Gastrocnemius medialis (tissue), 4 donors: ENCODE data around the gene PTCD1. TPM values are rescaled to one million over a fixed set of nuclear protein-coding genes. Genes with fewer than 3 reads are reported as not detected.
A peak's percentile ranks its signal among the peaks of the same experiment; 100 is the strongest.

Experiments used
- ATAC-seq, 2 donors: fragments of 150-250 bp; one replicate each; pipeline ENCODE4 v1.9.1; 2016
- DNase-seq, 2 donors: peaks; one replicate each; pipeline ENCODE4 v3.0.0-alpha.2; 2019
- H3K27ac ChIP-seq, 4 donors: fragments of 200-600 bp; sonication (generic); 1 replicate in 1 of 4; 2 replicates in 3 of 4; pipeline ENCODE4 v1.5.1; 2016 to 2018; ENCODE audit warnings: mild to moderate bottlenecking in 2 of 4, moderate library complexity in 1 of 4
- H3K27me3 ChIP-seq, 3 donors: fragments of 200-600 bp; sonication (generic) in 2 of 3; 1 replicate in 1 of 3; 2 replicates in 2 of 3; pipeline versions ENCODE4 v1.5.1 to v1.6.0; 2016 to 2019; ENCODE audit warnings: mild to moderate bottlenecking in 1 of 3, moderate library complexity in 1 of 3
- H3K36me3 ChIP-seq, 2 donors: fragments of 200-600 bp; sonication (generic) in 1 of 2; one replicate each; pipeline ENCODE4 v1.5.1; 2017 to 2018
- H3K4me1 ChIP-seq, 2 donors: fragments of 200-600 bp; sonication (generic) in 1 of 2; one replicate each; pipeline ENCODE4 v1.5.1; 2016 to 2017; ENCODE audit warnings: mild to moderate bottlenecking in 2 of 2
- H3K4me3 ChIP-seq, 4 donors: fragments of 200-600 bp; sonication (generic) in 3 of 4; 1 replicate in 1 of 4; 2 replicates in 3 of 4; pipeline ENCODE4 v1.5.1; 2016 to 2019; ENCODE audit warnings: mild to moderate bottlenecking in 2 of 4
- H3K9me3 ChIP-seq, 3 donors: fragments of 200-600 bp; sonication (generic) in 2 of 3; 1 replicate in 1 of 3; 2 replicates in 2 of 3; pipeline ENCODE4 v1.5.1; 2016 to 2019
- POLR2A ChIP-seq, 2 donors: fragments of 450-650 bp; IDR thresholded peaks; one replicate each; pipeline ENCODE4 v1.6.1; 2017; ENCODE audit warnings: antibody characterized with exemption in 2 of 2, mild to moderate bottlenecking in 2 of 2, moderate library complexity in 2 of 2
- in situ Hi-C, 4 donors: fragments of 200-750 bp; cut with MboI; loops; one replicate each; pipeline versions ENCODE4 v1.15.0 to v1.8.0; 2017; ENCODE audit warnings: low sequenced_read_pairs in 4 of 4
- intact Hi-C: fragments of 100-400 bp; cut with DNase I; formaldehyde crosslinking; loops from one replicate; pipeline ENCODE4 v1.15.1; 2023; ENCODE audit warnings: low total_unique reads
- total RNA-seq, 4 donors: library from RNA; depleted of rRNA; stranded (reverse); fragments of >200 nt; gene quantifications; one replicate each; pipeline versions ENCODE4 v1.1.0 to v1.2.3, GENCODE V29; 2016
- TF ChIP-seq, protein P1 (sequence below), 5 experiments: fragments of 450-650 bp in 3 of 5; fragments of 200-600 bp in 2 of 5; sonication (generic) in 2 of 5; IDR thresholded peaks in 4 of 5; conservative IDR thresholded peaks in 1 of 5; 1 replicate in 4 of 5; 2 replicates in 1 of 5; pipeline ENCODE4 v1.5.1; 2016 to 2019; ENCODE audit warnings: antibody characterized with exemption in 5 of 5, mild to moderate bottlenecking in 3 of 5, moderate library complexity in 3 of 5

Gene PTCD1, protein sequence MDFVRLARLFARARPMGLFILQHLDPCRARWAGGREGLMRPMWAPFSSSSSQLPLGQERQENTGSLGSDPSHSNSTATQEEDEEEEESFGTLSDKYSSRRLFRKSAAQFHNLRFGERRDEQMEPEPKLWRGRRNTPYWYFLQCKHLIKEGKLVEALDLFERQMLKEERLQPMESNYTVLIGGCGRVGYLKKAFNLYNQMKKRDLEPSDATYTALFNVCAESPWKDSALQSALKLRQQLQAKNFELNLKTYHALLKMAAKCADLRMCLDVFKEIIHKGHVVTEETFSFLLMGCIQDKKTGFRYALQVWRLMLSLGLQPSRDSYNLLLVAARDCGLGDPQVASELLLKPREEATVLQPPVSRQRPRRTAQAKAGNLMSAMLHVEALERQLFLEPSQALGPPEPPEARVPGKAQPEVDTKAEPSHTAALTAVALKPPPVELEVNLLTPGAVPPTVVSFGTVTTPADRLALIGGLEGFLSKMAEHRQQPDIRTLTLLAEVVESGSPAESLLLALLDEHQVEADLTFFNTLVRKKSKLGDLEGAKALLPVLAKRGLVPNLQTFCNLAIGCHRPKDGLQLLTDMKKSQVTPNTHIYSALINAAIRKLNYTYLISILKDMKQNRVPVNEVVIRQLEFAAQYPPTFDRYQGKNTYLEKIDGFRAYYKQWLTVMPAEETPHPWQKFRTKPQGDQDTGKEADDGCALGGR
- total RNA-seq: 10 to 100 TPM in 2 of 4 donors, 1 to 10 TPM in 2; 7.8 to 14.1 (median 10.9) TPM

DNA sequence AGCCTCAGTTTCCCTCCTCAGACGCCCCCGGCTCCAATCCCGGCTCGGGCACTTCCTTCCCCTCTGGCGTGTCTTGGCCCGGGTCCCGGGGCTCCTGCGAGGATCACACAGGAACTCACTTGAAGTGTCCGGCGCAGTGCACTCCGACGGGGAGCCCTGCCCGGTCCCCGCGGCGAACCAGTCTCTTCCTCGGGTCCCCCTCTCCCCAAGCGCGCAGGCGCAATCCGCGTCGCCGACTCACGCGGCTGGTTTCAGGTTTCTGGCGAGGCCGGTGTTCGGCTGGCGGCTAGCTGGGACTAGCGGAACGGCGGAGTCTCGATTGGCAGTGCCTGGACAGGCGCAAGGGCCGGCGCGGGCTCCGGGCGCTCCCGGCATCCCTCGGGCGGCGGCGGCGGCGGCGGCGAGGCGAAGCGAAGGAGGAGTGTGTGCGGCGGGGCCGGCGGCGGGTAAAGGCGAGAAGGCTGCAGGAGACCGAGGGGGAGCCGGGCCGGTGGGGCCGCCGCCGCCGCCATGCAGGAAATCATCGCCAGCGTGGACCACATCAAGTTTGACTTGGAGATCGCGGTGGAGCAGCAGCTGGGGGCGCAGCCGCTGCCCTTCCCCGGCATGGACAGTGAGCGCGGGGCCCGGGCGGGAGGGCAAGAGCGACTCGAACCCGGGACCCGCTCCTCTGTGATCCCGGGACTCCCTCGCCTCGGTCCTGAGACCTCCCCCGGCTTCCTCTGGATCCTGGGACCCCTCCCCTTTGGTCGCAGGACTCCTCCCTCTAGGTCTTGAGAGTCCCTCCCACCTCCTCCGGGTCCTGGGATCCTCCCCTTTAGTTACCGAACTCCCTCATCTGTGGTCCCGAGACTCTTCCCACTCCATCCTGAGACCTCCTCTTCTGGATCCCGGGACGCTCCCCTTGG lies at the start of gene PTCD1, which contains the start of gene CPSF4:
Gene PTCD1, minus strand, starts transcription at position 226 of the 908 bp plus-strand sequence. CDS start 3,556 bp downstream, outside the sequence.
Gene CPSF4, plus strand, starts transcription at position 371 of the 908 bp plus-strand sequence. Its CDS starts 140 bp downstream, at position 511.
- DNase-seq: peak; percentile 95 to 96
- peak within 1 kb of the TSS; percentile 83 to 99 (median 96) for H3K4me3 ChIP-seq
- peaks cover 0 to 25% of the 10 kb centered on the region in 2 donors for H3K36me3 ChIP-seq
- peak; percentile 94 to 97 for ATAC-seq
- H3K9me3 ChIP-seq: no peaks in the 10 kb centered on the region
- H3K27ac ChIP-seq: peak within 1 kb of the TSS; percentile 92 to 98 (median 96)
- H3K27me3 ChIP-seq: no peaks in the 10 kb centered on the region
- peaks cover 28 to 37% of the 10 kb centered on the region in 2 donors for H3K4me1 ChIP-seq
- TF ChIP-seq, protein P1, sequence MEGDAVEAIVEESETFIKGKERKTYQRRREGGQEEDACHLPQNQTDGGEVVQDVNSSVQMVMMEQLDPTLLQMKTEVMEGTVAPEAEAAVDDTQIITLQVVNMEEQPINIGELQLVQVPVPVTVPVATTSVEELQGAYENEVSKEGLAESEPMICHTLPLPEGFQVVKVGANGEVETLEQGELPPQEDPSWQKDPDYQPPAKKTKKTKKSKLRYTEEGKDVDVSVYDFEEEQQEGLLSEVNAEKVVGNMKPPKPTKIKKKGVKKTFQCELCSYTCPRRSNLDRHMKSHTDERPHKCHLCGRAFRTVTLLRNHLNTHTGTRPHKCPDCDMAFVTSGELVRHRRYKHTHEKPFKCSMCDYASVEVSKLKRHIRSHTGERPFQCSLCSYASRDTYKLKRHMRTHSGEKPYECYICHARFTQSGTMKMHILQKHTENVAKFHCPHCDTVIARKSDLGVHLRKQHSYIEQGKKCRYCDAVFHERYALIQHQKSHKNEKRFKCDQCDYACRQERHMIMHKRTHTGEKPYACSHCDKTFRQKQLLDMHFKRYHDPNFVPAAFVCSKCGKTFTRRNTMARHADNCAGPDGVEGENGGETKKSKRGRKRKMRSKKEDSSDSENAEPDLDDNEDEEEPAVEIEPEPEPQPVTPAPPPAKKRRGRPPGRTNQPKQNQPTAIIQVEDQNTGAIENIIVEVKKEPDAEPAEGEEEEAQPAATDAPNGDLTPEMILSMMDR (IDR thresholded peaks at IDR 0.05 in 4 of 5, conservative IDR thresholded peaks at IDR 0.05 in 1 of 5): no peak
- TF ChIP-seq POLR2A (IDR thresholded peaks at IDR 0.05): peak; percentile 78 to 85
- in situ Hi-C loops (no loop called here), intact Hi-C loops (loop anchor here (1.0 to 2.0 kb wide), 3 partner anchors 28 to 66 kb away; partner anchors contain the start of genes ATP5MF, BUD31, PDAP1 and ZKSCAN5)

DNA sequence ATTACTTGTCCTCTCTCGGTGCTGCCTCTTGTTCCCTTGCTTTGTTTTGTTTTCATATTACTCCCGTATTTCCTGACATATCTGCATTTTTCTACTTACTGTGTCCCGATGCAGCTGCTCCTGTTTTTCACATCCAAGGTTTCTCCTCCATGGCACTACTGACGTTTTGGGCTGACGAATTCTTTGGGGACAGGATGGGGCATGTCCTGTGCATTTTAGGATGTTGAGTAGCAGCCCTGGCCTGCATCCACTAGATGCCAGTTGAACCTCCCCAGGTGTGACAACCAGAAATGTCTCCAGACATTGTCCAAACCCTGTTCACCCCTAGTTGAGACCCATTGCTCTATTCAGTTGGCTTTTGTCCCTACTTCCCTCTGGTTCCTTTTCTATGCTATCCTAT lies 46.5 kb upstream of the PTCD1 start:
- Histone ChIP-seq H3K27ac (no peak overlapping the region), H3K4me1 (no peaks in the 10 kb centered on the region), H3K9me3 (no peaks in the 10 kb centered on the region), H3K4me3 (no peak overlapping the region), H3K27me3 (no peaks in the 10 kb centered on the region), H3K36me3 (peaks cover 0 to 26% of the 10 kb centered on the region in 2 donors)
- ATAC-seq: no peak
- no peak for DNase-seq
- in situ Hi-C loops (no loop called here), intact Hi-C loops (no loop called here)
- TF ChIP-seq POLR2A (IDR thresholded peaks at IDR 0.05): no peak
- TF ChIP-seq, protein P1 (IDR thresholded peaks at IDR 0.05 in 4 of 5, conservative IDR thresholded peaks at IDR 0.05 in 1 of 5): no peak

DNA sequence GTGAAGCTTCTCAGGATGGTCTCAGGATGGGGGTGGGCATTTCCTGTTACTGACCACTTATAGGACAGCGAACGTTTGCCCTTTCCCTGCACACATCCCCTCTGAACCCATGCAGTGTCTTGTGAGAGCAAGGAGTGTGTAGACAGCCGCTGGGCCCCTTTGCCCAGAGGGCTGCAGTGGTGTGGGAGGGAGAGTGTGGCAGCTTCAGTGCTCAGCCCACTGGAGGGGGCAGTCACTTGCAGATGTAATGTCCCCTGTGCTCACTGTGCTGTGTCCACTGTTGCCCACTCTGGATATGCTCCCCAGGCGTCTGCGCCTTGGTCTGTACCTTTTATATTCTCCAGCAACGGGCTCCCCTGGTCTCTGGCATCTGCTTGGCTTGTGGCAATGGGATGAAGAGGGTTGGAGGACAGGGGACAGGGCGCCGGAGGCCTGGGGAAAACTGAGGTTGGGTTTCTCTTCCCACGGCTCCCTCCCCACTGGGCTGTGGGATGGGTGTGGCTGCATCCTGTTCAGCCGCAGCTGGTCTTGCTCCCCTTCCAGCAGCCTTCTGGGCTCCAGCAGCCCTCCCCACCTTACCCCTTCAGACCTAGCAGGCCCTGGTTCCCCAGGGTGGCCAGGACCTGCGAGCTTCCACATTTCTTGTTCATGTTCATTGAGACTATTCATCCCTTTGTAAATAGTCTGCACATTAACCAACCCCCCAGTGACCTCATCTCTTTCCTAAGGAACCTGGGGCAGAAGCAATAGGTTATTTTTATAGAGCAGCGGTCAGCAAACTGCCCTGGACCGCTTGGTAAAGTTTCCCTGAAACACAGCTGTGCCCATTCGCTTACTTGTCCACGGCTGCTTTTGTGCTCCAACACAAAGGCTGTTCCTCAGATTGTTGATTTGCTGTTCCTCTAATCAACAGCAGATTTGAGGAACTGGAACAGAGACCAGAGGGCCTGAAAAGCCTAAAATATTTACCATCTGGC lies 40.2 kb upstream of the PTCD1 start:
- DNase-seq: no peak
- TF ChIP-seq POLR2A (IDR thresholded peaks at IDR 0.05): no peak
- TF ChIP-seq, protein P1 (IDR thresholded peaks at IDR 0.05 in 4 of 5, conservative IDR thresholded peaks at IDR 0.05 in 1 of 5): no peak
- ATAC-seq: no peak
- H3K27me3 ChIP-seq: no peaks in the 10 kb centered on the region
- H3K9me3 ChIP-seq: no peaks in the 10 kb centered on the region
- H3K27ac ChIP-seq: peak overlapping the region in 1 of 4 donors; percentile 39
- peaks cover 1 to 2% of the 10 kb centered on the region in 2 donors for H3K4me1 ChIP-seq
- peaks cover 0 to 9% of the 10 kb centered on the region in 2 donors for H3K36me3 ChIP-seq
- in situ Hi-C loops (no loop called here), intact Hi-C loops (no loop called here)
- H3K4me3 ChIP-seq: no peak overlapping the region
